ENCODE data around the gene HBE1. TPM values are rescaled to one million over a fixed set of nuclear protein-coding genes. Genes with fewer than 3 reads are reported as not detected.

The HBE1 gene
- total RNA-seq, 1 experiment from 2014 or later, result 3.2 TPM

DNA sequence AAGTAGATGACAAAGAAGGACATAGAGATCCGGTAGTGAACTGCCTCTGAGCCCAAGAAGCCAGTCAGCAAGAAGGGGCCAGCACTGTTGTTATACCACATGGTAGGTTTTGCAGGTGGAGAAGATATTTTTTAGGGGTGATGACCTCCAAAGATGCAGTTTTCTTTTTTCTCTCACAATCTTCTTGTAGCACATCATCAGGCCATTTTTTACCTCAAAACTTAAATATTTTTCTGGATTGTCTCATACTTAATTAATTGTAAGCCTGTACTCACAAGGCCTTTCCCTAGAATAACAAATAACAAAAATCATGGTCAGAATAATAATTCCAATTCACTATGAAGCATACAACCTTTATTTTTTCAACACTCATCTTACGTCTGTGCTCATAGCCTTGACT lies 32.1 kb upstream of the HBE1 start, which contains the start of gene OR51B4:
Gene OR51B4, minus strand, starts transcription at position 101 of the 400 bp plus-strand sequence. Its CDS starts 0 bp downstream, at position 101.
- ChIA-PET POLR2A (no interaction called here), CTCF (no interaction called here)
- Histone ChIP-seq H3K4me3 (ENCODE audit: low read depth in 2 of 2, low read length in 2 of 2) (no peak within 1 kb of the TSS), H3K27ac (ENCODE audit: low read length) (no peak within 1 kb of the TSS), H3K9me3 (ENCODE audit: control insufficient read depth, insufficient read depth, low read depth, low read length) (no peaks in the 10 kb centered on the region), H3K27me3 (ENCODE audit: control insufficient read depth, insufficient read depth, low read length) (0 out of 2 replicates have a peak, but pooled peaks cover 3% of the 10 kb centered on the region), H3K36me3 (ENCODE audit: control insufficient read depth, insufficient read depth, low read length) (no peaks in the 10 kb centered on the region), H3K4me1 (ENCODE audit: control insufficient read depth, insufficient read depth, low read length) (no peaks in the 10 kb centered on the region)
- no TSS peak for BruUV-seq (replicated peaks)
- in situ Hi-C loops (cut with HindIII; ENCODE audit: low pct_unique_long_range_greater_than_20kb, low sequenced_read_pairs), result no loop called here
- DNase-seq (ENCODE audit: low read depth, low spot score) (no peak), ATAC-seq (no peak)
- TF ChIP-seq, protein P1, sequence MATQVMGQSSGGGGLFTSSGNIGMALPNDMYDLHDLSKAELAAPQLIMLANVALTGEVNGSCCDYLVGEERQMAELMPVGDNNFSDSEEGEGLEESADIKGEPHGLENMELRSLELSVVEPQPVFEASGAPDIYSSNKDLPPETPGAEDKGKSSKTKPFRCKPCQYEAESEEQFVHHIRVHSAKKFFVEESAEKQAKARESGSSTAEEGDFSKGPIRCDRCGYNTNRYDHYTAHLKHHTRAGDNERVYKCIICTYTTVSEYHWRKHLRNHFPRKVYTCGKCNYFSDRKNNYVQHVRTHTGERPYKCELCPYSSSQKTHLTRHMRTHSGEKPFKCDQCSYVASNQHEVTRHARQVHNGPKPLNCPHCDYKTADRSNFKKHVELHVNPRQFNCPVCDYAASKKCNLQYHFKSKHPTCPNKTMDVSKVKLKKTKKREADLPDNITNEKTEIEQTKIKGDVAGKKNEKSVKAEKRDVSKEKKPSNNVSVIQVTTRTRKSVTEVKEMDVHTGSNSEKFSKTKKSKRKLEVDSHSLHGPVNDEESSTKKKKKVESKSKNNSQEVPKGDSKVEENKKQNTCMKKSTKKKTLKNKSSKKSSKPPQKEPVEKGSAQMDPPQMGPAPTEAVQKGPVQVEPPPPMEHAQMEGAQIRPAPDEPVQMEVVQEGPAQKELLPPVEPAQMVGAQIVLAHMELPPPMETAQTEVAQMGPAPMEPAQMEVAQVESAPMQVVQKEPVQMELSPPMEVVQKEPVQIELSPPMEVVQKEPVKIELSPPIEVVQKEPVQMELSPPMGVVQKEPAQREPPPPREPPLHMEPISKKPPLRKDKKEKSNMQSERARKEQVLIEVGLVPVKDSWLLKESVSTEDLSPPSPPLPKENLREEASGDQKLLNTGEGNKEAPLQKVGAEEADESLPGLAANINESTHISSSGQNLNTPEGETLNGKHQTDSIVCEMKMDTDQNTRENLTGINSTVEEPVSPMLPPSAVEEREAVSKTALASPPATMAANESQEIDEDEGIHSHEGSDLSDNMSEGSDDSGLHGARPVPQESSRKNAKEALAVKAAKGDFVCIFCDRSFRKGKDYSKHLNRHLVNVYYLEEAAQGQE (IDR thresholded peaks at IDR 0.05; ENCODE audit: insufficient read depth in 1 of 2, low read depth in 2 of 2, low read length in 1 of 2), result no peak
- TF ChIP-seq TCF7L2 (IDR thresholded peaks at IDR 0.05; ENCODE audit: low read depth, low read length) (no peak), POLR2AphosphoS5 (IDR thresholded peaks at IDR 0.05; ENCODE audit: low read depth, low read length) (no peak), SIN3A (IDR thresholded peaks at IDR 0.05; ENCODE audit: borderline replicate concordance, insufficient read depth, low read depth, low read length) (no peak), CTCF (IDR thresholded peaks at IDR 0.05) (no peak)
- intact Hi-C loops (cut with micrococcal nuclease; ENCODE audit: unreplicated experiment), result no loop called here

DNA sequence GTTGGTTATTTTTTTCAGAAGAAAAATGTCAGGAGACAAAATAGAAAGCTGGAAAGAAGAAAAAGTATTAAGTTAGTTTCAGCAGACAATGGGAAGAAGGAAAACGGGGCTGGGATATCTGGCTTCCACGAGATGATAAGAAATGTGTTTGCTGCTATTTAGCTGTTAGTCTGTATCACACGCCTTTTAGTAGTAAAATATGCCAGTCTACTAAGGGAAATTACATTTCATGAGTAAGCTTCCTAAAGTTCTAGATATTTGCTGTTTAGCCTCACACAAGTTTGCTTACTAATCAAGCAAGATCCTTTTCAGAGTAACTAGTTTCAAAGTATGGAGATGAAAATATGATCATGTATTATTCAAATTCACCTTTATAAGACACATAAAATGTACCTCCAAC lies 30.5 kb upstream of the HBE1 start:
- BruUV-seq (replicated peaks), result no TSS peak
- Histone ChIP-seq H3K36me3 (ENCODE audit: control insufficient read depth, insufficient read depth, low read length) (no peaks in the 10 kb centered on the region), H3K4me3 (ENCODE audit: low read depth in 2 of 2, low read length in 2 of 2) (no peak overlapping the region), H3K27ac (ENCODE audit: low read length) (no peak overlapping the region), H3K27me3 (ENCODE audit: control insufficient read depth, insufficient read depth, low read length) (peaks cover 5% of the 10 kb centered on the region; the same call in 1 of the 2 replicates), H3K9me3 (ENCODE audit: control insufficient read depth, insufficient read depth, low read depth, low read length) (no peaks in the 10 kb centered on the region), H3K4me1 (ENCODE audit: control insufficient read depth, insufficient read depth, low read length) (no peaks in the 10 kb centered on the region)
- DNase-seq (ENCODE audit: low read depth, low spot score) (no peak), ATAC-seq (no peak)
- in situ Hi-C loops (cut with HindIII; ENCODE audit: low pct_unique_long_range_greater_than_20kb, low sequenced_read_pairs) (no loop called here), intact Hi-C loops (cut with micrococcal nuclease; ENCODE audit: unreplicated experiment) (no loop called here)
- ChIA-PET POLR2A (no interaction called here), CTCF (no interaction called here)
- no peak for TF ChIP-seq SIN3A (IDR thresholded peaks at IDR 0.05; ENCODE audit: borderline replicate concordance, insufficient read depth, low read depth, low read length)
- TF ChIP-seq TCF7L2 (IDR thresholded peaks at IDR 0.05; ENCODE audit: low read depth, low read length), result no peak
- TF ChIP-seq CTCF (IDR thresholded peaks at IDR 0.05), result no peak
- TF ChIP-seq, protein P1 (IDR thresholded peaks at IDR 0.05; ENCODE audit: insufficient read depth in 1 of 2, low read depth in 2 of 2, low read length in 1 of 2), result no peak
- TF ChIP-seq POLR2AphosphoS5 (IDR thresholded peaks at IDR 0.05; ENCODE audit: low read depth, low read length), result no peak

All from Panc1 (cell line).